Right forelimb (tissue), 1 donor: ENCODE measurements around the gene SIPA1.
"Not testable (repeated sequence)": the region's sequence is repeated elsewhere in the genome, so short reads cannot be mapped to it uniquely, and the experiment has no call there.

Experiments used
- DNase-seq: peaks from one replicate; pipeline ENCODE4 v3.0.0-alpha.2; 2018

The SIPA1 gene

DNA sequence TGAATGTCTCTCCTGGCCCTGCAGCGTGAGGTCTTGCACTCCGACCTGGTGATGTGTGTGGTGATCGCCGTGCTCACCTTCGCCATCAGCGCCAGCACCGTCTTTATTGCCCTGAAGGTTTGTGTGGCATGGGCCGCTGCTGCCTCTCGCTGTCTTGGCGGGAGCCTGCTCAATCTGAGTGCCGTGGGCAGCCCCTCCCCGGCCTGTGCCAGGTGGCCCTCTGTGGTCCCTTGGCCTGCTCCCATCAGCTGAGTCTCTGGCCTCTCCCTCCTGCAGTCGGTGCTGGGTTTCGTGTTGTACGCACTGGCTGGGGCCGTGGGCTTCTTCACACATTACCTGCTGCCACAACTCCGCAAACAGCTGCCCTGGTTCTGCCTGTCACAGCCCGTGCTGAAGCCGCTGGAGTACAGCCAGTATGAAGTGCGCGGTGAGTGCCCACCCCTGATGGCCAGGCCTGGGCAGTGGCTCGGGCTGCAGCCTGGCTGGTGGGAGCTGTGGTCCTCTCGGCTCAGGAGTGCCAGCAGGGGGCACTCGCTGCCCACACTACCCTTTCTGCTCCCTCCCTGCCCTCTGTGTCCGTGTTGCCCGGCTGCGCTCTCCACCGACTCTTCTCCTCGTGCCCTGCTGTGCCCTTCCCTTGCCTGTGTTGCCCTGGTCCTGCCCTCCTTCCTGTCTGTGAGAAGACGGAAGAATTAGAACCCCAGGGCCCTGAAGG lies 12.1 kb upstream of the SIPA1 start:
- DNase-seq, result no peak

DNA sequence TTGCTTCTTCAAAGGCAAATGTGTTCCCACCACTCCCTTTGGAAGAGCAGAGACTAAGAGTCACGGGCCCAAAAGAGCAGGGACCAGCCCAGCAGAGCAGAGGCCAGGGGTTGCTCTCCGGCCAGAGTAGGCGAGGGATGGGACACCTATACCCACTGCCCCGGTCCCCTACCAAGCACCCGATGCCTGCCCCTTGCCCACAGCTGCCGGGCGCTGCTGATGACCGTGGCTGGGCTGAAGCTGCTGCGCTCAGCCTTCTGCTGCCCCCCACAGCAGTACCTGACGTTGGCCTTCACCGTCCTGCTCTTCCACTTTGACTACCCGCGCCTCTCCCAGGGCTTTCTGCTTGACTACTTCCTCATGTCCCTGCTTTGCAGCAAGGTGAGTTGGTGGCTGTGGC lies 10.7 kb upstream of the SIPA1 start:
- no peak for DNase-seq

- no peak for DNase-seq
Observed at GRCh38 chr11:65629579-65629978, 8.3 kb upstream of the SIPA1 start.

GRCh38 chr11:65630215-65630614 lies 7.7 kb upstream of the SIPA1 start:
- DNase-seq, result no peak

DNA sequence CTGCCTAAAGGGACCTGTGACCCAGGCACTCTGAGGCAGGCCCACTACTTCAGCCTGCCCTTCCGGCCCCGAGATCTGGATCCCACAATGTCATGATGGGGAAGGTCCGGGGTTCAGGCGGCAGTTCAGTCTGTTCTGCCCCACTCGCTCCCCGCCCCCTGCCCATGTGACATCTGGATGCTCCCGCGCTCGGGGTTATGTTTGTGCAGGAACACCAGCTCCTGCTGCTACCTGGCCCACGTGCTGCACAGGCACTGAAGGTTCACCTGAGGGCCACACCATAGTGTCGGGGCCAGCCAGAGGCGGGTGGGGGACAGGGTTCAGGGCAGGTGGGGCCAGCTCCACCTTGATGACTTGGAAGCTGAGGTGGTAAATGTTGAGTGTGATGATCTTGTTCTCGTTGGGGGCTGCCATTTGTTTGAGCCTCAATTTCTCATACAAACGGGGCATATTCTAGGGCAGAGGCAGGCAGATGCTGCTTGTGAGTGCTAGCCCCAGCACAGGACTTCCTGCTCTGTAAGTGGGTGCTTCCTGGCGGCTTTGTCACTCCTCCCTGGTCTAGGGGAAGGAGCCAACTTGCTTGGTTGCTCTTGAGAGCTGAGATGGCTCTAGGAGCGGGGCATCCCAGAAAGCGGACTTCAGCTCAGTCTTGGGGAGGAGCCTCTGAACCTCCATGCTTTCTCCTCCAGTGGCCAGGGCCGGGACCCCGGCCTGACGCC lies 4.4 kb upstream of the SIPA1 start:
- no peak for DNase-seq

DNA sequence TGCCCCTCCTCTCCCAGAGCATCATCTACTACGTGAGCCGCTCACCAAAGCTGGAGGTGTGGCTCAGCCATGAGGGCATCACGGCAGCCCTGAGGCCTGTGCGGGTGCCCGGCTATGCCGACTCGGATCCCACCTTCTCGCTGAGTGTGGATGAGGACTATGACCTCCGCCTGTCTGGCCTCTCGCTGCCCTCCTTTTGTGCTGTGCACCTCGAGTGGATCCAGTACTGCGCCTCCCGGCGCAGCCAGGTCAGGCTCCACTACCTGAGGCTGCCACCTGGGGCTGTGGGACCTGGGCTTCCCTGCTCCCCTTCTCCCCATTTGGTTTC lies 3.8 kb upstream of the SIPA1 start:
- DNase-seq, result no peak

- no peak for DNase-seq
Observed at GRCh38 chr11:65634440-65634839, 3.5 kb upstream of the SIPA1 start.

GRCh38 chr11:65634905-65635731 lies 2.8 kb upstream of the SIPA1 start:
- no peak for DNase-seq

DNA sequence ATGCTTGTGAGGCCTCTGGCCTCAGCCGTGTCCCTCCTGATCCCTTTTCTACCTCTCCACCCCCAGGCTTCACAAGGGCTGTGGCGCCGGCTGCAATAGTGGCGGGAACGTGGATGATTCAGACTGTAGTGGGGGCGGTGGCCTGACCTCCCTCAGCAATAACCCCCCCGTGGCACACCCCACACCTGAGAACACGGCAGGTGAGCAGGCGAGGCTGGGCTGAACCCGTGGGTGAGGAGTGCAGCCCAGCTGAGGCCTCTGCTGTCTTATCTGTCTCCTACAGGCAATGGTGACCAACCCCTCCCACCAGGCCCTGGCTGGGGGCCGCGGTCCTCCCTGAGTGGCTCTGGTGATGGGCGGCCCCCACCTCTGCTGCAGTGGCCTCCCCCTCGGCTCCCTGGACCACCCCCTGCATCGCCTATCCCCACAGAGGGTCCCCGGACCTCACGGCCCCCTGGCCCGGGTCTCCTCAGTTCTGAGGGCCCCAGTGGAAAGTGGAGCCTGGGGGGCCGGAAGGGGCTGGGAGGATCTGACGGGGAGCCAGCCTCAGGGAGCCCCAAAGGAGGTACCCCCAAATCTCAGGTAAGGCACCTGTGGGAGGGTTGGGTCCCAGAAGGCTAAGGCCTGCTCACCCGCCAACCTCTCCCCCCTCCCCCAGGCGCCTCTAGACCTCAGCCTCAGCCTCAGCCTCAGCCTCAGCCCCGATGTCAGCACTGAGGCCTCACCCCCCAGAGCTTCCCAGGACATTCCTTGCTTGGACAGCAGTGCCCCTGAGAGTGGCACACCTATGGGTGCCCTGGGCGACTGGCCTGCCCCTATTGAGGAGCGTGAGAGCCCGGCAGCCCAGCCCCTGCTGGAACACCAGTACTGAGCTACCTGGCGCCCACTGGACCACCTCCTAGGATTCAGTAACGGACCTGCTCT lies 1.5 kb upstream of the SIPA1 start:
- DNase-seq, result no peak

DNA sequence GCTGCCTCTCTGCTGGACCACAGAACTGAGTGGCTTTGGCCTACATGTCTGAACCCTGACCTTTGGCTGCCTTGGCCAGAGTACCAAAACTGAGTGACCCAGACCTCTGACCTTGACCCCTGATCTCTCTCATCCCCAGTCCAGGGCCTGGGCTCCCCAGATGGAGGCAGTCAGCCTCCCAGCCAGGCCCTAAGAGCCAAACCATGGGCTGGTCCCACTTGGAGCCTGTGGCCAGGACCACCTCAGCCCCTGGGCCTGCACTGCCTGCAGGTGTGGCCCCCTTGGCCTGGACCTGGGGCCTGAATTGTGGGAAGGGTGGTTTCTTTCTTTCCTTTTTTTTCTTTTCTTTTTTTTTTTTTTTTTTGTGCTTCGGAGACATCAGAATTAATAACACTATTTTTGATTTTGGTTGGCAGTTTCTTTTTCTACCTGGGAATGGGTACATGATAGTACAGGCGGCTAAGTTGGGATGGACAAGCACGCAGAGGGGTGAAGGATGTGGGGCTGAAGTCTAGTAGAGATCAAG lies 806 bp upstream of the SIPA1 start:
- DNase-seq, result no peak

DNA sequence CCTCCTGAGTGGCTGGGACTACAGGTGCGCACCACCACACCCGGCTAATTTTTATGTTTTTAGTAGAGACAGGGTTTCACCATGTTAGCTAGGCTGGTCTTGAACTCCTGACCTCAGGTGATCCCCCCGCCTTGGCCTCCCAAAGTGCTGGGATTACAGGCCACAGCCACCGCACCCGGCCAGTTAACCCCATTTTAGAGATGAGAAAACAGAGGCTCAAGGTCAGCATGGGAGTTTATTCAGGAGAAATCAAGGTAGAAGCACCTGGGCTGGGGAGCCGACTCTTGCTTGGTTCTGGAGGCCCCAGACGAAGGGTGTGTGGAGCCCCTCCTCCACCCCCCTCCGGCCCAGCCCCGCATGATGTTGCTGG lies 1.3 kb downstream of the SIPA1 start:
- not testable (repeated sequence) for DNase-seq

- DNase-seq, result no peak
Observed at GRCh38 chr11:65639623-65640482, 2.0 kb downstream of the SIPA1 start.

DNA sequence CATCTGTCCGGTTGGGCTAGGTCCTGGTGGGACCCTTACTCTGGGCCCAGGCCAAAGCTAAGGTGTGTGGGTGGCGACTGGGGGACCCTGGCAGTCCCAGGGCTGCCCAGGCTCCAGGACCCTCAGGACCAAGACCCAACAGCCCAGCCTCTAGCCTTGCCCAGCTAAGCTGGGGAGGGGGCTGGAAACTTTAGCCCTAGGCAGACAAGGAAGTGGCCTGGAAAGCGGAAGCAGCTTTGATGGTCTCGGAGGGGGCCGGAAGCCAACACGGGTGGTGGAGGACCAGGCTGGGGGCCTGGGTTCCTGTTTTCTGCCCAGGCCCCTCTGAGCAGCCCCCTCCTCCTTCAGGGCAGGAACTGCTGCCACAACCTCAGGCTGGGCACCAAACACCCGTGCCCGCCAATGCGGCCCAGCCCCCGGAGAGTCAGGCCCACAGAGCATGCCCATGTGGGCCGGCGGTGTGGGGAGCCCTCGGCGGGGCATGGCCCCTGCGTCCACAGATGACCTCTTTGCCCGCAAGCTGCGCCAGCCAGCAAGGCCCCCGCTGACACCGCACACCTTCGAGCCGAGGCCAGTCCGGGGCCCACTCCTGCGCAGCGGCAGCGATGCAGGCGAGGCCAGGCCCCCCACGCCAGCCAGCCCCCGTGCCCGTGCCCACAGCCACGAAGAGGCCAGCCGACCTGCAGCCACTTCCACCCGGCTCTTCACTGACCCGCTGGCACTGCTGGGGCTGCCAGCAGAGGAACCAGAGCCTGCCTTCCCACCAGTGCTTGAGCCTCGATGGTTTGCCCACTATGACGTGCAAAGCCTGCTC lies 2.8 kb downstream of the SIPA1 start:
- no peak for DNase-seq

- DNase-seq, result no peak
Observed at GRCh38 chr11:65641297-65642013, 3.6 kb downstream of the SIPA1 start.

- no peak for DNase-seq
Observed at GRCh38 chr11:65642014-65642671, 4.2 kb downstream of the SIPA1 start.

DNA sequence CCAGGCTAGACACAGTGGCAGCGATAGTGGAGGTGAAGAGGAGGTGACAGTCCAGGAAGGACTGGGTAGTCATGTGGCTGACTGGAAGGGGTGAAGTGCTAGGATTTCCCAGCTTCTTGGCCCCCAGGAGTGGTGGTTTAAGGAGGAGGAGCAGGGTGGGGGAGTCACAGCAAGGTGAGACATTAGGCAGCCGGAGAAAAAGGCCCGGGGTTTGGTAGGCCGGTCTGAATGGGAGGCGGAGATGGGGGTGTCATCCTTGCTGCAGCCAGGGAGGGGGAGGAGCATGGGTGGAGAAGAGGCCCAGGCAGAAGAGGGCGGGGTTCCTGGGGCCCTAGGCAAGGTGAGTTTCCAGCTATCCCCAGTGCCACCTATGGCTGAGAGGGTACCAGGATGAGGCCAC lies 6.1 kb downstream of the SIPA1 start:
- no peak for DNase-seq

DNA sequence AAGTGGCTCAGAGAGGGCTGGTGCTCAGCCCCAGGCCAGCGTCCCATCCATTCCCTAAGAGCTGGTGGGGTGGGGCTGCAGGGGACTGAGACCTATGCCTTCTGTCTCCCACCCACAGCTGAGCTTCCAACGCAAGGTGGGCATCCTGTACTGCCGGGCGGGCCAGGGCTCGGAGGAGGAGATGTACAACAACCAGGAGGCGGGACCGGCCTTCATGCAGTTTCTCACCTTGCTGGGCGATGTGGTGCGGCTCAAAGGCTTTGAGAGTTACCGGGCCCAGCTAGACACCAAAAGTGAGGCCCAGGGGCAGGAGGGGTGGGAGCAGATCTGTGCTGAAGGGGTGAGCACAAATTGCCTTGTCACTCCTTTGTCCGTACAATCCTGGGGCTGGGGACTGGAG lies 6.9 kb downstream of the SIPA1 start:
- DNase-seq, result no peak

- no peak for DNase-seq
Observed at GRCh38 chr11:65645710-65646109, 7.8 kb downstream of the SIPA1 start.

- no peak for DNase-seq
Observed at GRCh38 chr11:65646288-65646957, 8.5 kb downstream of the SIPA1 start.
